HEK293 (cell line): ENCODE measurements around the gene RAP1GAP.

Experiments used
- CTCF ChIA-PET: fragments of 350-600 bp; formaldehyde crosslinking; extraction: SDS; loops from one replicate; lab custom pipeline; 2021; ENCODE audit warnings: antibody characterized with exemption; lab: Yijun Ruan, JAX
- POLR2A ChIA-PET: fragments of 300-600 bp; formaldehyde crosslinking; extraction: SDS; loops from one replicate; lab custom pipeline; 2020; ENCODE audit warnings: antibody characterized with exemption, inconsistent platforms; lab: Yijun Ruan, JAX
- H3K27ac ChIP-seq: fragments of 200-500 bp; sonication (Bioruptor generic); 2 replicates; pipeline ENCODE4 v1.5.1; 2014; ENCODE audit warnings: low read depth, low read length, control low read depth, inconsistent platforms; ENCODE audit errors: extremely low read depth
- H3K36me3 ChIP-seq, 2 experiments: fragments of 200-500 bp in 1 of 2; sonication (Bioruptor generic) in 1 of 2; 1 replicate in 1 of 2; 2 replicates in 1 of 2; pipeline ENCODE4 v1.5.1; 2014 to 2017; ENCODE audit warnings: inconsistent platforms in 2 of 2, low read length in 2 of 2; ENCODE audit not compliant: control insufficient read depth in 2 of 2, insufficient read depth in 1 of 2
- H3K4me1 ChIP-seq: fragments of 200-500 bp; sonication (Bioruptor generic); 2 replicates; pipeline ENCODE4 v1.5.1; 2014; ENCODE audit warnings: mild to moderate bottlenecking, low read length, inconsistent platforms; ENCODE audit not compliant: control insufficient read depth, insufficient read depth
- H3K4me3 ChIP-seq: 2 replicates; pipeline ENCODE4 v1.5.1; 2011; ENCODE audit warnings: low read depth, mild to moderate bottlenecking, control low read depth, low read length, moderate library complexity
- H3K9me3 ChIP-seq: fragments of 200-500 bp; sonication (Bioruptor generic); 2 replicates; pipeline ENCODE4 v1.5.1; 2014; ENCODE audit warnings: low read depth, low read length, inconsistent platforms; ENCODE audit not compliant: control insufficient read depth, insufficient read depth
- ZEB2 ChIP-seq: fragments of 450-650 bp; formaldehyde crosslinking; IDR thresholded peaks from 2 replicates; pipeline ENCODE4 v1.5.1; 2016; ENCODE audit warnings: missing biosample characterization, missing genetic modification characterization
- ZNF138 ChIP-seq: fragments of 450-650 bp; formaldehyde crosslinking; IDR thresholded peaks from 2 replicates; pipeline ENCODE4 v1.5.1; 2016; ENCODE audit warnings: missing biosample characterization, missing genetic modification characterization, borderline replicate concordance
- ZNF169 ChIP-seq: fragments of 450-650 bp; formaldehyde crosslinking; IDR thresholded peaks from 2 replicates; pipeline ENCODE4 v1.5.1; 2016; ENCODE audit warnings: missing biosample characterization, missing genetic modification characterization
- ZNF266 ChIP-seq: fragments of 450-650 bp; formaldehyde crosslinking; IDR thresholded peaks from 2 replicates; pipeline ENCODE4 v1.5.1; 2016; ENCODE audit warnings: missing biosample characterization, missing genetic modification characterization, low read depth
- ZNF292 ChIP-seq: fragments of 450-650 bp; formaldehyde crosslinking; IDR thresholded peaks from 2 replicates; pipeline ENCODE4 v1.5.1; 2016; ENCODE audit warnings: low read depth, missing biosample characterization, missing genetic modification characterization, borderline replicate concordance
- ZNF626 ChIP-seq: fragments of 450-650 bp; sonication (Bioruptor Pico); formaldehyde crosslinking; IDR thresholded peaks from 2 replicates; pipeline ENCODE4 v1.5.1; 2018; ENCODE audit warnings: missing biosample characterization, missing genetic modification characterization, inconsistent platforms
- TF ChIP-seq, protein P1 (sequence below): fragments of 450-650 bp; formaldehyde crosslinking; IDR thresholded peaks from 2 replicates; pipeline ENCODE4 v1.5.1; 2016; ENCODE audit warnings: missing biosample characterization, missing genetic modification characterization
- TF ChIP-seq, protein P2 (sequence below): fragments of 450-650 bp; formaldehyde crosslinking; IDR thresholded peaks from 2 replicates; pipeline ENCODE4 v1.5.0; 2017; ENCODE audit warnings: missing biosample characterization, missing genetic modification characterization, borderline replicate concordance
- TF ChIP-seq, protein P3 (sequence below): fragments of 450-650 bp; formaldehyde crosslinking; conservative IDR thresholded peaks from 2 replicates; pipeline ENCODE4 v1.5.1; 2016; ENCODE audit warnings: low read depth, missing biosample characterization, missing genetic modification characterization
- TF ChIP-seq, protein P4 (sequence below): fragments of 450-650 bp; formaldehyde crosslinking; IDR thresholded peaks from 2 replicates; pipeline ENCODE4 v1.5.1; 2016; ENCODE audit warnings: missing biosample characterization, missing genetic modification characterization, low read depth
- TF ChIP-seq, protein P5 (sequence below): fragments of 450-650 bp; formaldehyde crosslinking; IDR thresholded peaks from 2 replicates; pipeline ENCODE4 v1.5.1; 2016; ENCODE audit warnings: missing biosample characterization, missing genetic modification characterization
- TF ChIP-seq, protein P6 (sequence below): fragments of 450-650 bp; formaldehyde crosslinking; IDR thresholded peaks from 2 replicates; pipeline ENCODE4 v1.5.1; 2016; ENCODE audit warnings: missing biosample characterization, missing genetic modification characterization
- TF ChIP-seq, protein P7 (sequence below): fragments of 450-650 bp; formaldehyde crosslinking; IDR thresholded peaks from 2 replicates; pipeline ENCODE4 v1.5.1; 2016; ENCODE audit warnings: missing biosample characterization, missing genetic modification characterization

The RAP1GAP gene

DNA sequence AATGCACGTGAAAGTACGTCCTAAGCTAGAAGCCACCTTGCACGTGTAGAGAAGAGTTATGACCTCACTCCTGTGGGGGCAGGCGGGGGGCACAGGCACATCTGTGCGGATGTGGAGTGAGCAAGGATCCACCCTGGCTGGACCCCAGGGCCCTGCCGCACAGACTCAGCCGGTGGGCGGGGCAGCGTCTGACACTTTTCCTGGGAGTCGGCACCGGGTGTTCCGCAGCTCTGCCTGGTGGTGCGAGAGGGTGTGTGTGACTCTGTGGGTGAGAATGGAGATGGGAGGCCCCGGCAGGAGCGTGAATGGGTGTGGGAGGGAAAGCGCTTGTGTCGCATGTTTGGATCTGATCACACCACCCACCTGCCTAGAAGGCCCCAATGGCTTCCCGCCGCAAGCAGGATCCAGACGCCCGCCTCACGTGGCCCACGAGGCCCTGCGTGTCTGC, 29.5 kb downstream of the RAP1GAP start (continued):
- TF ChIP-seq, protein P1, sequence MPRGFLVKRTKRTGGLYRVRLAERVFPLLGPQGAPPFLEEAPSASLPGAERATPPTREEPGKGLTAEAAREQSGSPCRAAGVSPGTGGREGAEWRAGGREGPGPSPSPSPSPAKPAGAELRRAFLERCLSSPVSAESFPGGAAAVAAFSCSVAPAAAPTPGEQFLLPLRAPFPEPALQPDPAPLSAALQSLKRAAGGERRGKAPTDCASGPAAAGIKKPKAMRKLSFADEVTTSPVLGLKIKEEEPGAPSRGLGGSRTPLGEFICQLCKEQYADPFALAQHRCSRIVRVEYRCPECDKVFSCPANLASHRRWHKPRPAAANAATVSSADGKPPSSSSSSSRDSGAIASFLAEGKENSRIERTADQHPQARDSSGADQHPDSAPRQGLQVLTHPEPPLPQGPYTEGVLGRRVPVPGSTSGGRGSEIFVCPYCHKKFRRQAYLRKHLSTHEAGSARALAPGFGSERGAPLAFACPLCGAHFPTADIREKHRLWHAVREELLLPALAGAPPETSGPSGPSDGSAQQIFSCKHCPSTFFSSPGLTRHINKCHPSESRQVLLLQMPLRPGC (tag by site-specific recombination): no peak
- TF ChIP-seq, protein P2, sequence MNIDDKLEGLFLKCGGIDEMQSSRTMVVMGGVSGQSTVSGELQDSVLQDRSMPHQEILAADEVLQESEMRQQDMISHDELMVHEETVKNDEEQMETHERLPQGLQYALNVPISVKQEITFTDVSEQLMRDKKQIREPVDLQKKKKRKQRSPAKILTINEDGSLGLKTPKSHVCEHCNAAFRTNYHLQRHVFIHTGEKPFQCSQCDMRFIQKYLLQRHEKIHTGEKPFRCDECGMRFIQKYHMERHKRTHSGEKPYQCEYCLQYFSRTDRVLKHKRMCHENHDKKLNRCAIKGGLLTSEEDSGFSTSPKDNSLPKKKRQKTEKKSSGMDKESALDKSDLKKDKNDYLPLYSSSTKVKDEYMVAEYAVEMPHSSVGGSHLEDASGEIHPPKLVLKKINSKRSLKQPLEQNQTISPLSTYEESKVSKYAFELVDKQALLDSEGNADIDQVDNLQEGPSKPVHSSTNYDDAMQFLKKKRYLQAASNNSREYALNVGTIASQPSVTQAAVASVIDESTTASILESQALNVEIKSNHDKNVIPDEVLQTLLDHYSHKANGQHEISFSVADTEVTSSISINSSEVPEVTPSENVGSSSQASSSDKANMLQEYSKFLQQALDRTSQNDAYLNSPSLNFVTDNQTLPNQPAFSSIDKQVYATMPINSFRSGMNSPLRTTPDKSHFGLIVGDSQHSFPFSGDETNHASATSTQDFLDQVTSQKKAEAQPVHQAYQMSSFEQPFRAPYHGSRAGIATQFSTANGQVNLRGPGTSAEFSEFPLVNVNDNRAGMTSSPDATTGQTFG (tag by site-specific recombination): no peak
- TF ChIP-seq, all 188 proteins: peak for 6

DNA sequence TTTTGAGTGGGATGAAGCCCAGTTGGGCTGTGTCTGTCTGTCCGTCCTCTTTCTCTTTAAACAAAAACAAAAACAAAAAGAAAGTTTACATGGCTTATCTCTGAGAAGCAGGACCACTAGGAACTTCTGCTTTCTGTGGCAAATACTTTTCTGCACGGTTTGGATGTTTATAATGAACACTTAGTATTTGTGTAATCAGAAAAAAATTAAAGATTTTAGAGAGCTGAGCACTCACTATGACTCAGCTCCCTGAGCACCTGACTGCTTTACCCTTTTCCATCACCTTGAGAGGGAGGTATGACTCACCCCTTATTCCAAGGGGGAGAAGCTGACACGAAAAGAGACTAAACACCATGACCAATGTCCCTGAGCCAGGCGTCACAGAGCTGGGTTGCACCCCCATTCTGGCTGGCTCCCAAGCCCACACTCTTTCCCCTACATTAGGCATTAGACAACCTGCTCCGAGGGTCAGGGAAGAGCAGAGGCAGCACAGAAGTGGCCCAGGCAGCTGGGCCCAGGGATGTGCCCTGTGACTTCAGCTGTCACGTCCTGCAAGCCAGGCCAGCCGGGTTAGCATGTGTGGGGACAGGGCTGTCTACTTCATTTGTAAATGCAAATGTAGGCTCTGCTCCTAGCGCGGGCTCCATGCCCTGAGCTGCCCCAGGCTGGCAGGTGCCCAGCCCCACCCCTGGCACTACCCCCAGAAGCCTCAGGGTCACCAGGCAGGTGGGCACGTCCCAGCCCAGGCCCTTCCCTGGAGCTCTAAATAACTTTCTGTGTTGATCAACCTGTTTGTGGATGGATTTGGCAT, 30.4 kb downstream of the RAP1GAP start:
- Histone ChIP-seq H3K4me1 (peaks cover 5% of the 10 kb centered on the region), H3K9me3 (no peaks in the 10 kb centered on the region), H3K36me3 (no peaks in the 10 kb centered on the region), H3K4me3 (no peak overlapping the region), H3K27ac (no peak overlapping the region; the same call in 1 of the 2 replicates)
- POLR2A ChIA-PET: interaction anchor here (0.5 to 1.2 kb wide), 3 partner anchors 9 to 1841 kb away, joined by 3 to 4 read pairs (median 3); no protein-coding TSS in a partner anchor
- CTCF ChIA-PET: interaction anchor here (0.9 kb wide), 1 partner anchor 98 kb away, joined by 5 read pairs; no protein-coding TSS in a partner anchor
- TF ChIP-seq, protein P3, sequence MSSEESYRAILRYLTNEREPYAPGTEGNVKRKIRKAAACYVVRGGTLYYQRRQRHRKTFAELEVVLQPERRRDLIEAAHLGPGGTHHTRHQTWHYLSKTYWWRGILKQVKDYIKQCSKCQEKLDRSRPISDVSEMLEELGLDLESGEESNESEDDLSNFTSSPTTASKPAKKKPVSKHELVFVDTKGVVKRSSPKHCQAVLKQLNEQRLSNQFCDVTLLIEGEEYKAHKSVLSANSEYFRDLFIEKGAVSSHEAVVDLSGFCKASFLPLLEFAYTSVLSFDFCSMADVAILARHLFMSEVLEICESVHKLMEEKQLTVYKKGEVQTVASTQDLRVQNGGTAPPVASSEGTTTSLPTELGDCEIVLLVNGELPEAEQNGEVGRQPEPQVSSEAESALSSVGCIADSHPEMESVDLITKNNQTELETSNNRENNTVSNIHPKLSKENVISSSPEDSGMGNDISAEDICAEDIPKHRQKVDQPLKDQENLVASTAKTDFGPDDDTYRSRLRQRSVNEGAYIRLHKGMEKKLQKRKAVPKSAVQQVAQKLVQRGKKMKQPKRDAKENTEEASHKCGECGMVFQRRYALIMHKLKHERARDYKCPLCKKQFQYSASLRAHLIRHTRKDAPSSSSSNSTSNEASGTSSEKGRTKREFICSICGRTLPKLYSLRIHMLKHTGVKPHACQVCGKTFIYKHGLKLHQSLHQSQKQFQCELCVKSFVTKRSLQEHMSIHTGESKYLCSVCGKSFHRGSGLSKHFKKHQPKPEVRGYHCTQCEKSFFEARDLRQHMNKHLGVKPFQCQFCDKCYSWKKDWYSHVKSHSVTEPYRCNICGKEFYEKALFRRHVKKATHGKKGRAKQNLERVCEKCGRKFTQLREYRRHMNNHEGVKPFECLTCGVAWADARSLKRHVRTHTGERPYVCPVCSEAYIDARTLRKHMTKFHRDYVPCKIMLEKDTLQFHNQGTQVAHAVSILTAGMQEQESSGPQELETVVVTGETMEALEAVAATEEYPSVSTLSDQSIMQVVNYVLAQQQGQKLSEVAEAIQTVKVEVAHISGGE: no peak
- TF ChIP-seq, protein P4, sequence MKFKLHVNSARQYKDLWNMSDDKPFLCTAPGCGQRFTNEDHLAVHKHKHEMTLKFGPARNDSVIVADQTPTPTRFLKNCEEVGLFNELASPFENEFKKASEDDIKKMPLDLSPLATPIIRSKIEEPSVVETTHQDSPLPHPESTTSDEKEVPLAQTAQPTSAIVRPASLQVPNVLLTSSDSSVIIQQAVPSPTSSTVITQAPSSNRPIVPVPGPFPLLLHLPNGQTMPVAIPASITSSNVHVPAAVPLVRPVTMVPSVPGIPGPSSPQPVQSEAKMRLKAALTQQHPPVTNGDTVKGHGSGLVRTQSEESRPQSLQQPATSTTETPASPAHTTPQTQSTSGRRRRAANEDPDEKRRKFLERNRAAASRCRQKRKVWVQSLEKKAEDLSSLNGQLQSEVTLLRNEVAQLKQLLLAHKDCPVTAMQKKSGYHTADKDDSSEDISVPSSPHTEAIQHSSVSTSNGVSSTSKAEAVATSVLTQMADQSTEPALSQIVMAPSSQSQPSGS (tag by site-specific recombination): no peak
- TF ChIP-seq ZNF266 (tag by site-specific recombination) (no peak), ZNF169 (no peak), ZNF626 (tag by site-specific recombination) (no peak), ZEB2 (tag by site-specific recombination) (peak; percentile 74; the same call in 1 of the 2 replicates), ZNF138 (tag by site-specific recombination) (no peak), ZNF292 (tag by site-specific recombination) (no peak)
- TF ChIP-seq, protein P5, sequence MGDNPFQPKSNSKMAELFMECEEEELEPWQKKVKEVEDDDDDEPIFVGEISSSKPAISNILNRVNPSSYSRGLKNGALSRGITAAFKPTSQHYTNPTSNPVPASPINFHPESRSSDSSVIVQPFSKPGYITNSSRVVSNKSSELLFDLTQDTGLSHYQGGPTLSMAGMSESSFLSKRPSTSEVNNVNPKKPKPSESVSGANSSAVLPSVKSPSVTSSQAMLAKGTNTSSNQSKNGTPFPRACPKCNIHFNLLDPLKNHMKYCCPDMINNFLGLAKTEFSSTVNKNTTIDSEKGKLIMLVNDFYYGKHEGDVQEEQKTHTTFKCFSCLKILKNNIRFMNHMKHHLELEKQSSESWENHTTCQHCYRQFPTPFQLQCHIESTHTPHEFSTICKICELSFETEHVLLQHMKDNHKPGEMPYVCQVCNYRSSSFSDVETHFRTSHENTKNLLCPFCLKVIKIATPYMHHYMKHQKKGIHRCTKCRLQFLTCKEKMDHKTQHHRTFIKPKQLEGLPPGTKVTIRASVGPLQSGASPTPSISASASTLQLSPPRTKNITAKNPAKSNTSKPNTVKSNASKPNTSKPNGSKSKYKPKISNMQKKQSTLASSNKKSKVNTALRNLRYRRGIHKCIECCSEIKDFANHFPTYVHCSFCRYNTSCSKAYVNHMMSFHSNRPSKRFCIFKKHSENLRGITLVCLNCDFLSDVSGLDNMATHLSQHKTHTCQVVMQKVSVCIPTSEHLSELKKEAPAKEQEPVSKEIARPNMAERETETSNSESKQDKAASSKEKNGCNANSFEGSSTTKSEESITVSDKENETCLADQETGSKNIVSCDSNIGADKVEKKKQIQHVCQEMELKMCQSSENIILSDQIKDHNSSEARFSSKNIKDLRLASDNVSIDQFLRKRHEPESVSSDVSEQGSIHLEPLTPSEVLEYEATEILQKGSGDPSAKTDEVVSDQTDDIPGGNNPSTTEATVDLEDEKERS (tag by site-specific recombination): no peak
- TF ChIP-seq, protein P6, sequence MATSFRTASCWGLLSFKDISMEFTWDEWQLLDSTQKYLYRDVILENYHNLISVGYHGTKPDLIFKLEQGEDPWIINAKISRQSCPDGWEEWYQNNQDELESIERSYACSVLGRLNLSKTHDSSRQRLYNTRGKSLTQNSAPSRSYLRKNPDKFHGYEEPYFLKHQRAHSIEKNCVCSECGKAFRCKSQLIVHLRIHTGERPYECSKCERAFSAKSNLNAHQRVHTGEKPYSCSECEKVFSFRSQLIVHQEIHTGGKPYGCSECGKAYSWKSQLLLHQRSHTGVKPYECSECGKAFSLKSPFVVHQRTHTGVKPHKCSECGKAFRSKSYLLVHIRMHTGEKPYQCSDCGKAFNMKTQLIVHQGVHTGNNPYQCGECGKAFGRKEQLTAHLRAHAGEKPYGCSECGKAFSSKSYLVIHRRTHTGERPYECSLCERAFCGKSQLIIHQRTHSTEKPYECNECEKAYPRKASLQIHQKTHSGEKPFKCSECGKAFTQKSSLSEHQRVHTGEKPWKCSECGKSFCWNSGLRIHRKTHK (tag by site-specific recombination): no peak
- TF ChIP-seq, protein P7, sequence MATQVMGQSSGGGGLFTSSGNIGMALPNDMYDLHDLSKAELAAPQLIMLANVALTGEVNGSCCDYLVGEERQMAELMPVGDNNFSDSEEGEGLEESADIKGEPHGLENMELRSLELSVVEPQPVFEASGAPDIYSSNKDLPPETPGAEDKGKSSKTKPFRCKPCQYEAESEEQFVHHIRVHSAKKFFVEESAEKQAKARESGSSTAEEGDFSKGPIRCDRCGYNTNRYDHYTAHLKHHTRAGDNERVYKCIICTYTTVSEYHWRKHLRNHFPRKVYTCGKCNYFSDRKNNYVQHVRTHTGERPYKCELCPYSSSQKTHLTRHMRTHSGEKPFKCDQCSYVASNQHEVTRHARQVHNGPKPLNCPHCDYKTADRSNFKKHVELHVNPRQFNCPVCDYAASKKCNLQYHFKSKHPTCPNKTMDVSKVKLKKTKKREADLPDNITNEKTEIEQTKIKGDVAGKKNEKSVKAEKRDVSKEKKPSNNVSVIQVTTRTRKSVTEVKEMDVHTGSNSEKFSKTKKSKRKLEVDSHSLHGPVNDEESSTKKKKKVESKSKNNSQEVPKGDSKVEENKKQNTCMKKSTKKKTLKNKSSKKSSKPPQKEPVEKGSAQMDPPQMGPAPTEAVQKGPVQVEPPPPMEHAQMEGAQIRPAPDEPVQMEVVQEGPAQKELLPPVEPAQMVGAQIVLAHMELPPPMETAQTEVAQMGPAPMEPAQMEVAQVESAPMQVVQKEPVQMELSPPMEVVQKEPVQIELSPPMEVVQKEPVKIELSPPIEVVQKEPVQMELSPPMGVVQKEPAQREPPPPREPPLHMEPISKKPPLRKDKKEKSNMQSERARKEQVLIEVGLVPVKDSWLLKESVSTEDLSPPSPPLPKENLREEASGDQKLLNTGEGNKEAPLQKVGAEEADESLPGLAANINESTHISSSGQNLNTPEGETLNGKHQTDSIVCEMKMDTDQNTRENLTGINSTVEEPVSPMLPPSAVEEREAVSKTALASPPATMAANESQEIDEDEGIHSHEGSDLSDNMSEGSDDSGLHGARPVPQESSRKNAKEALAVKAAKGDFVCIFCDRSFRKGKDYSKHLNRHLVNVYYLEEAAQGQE (tag by site-specific recombination): no peak
